ENCODE results near the gene TMEM259. TPM values are rescaled to one million over a fixed set of nuclear protein-coding genes. Genes with fewer than 3 reads are reported as not detected.

TMEM259 gene
- total and polyA plus RNA-seq, 2 of the 13 experiments (the other 11 are each of a cell fraction or from before 2014, with no cell fraction given): 64.7 to 164 TPM

GRCh38 chr19:1051791-1052190 is 30.9 kb upstream of the TMEM259 start:
- no peaks in the 10 kb centered on the region for H3K27me3 ChIP-seq (ENCODE audit: control insufficient read depth in 1 of 2, insufficient read depth in 2 of 2, low read length in 2 of 2)
- peaks cover 26% of the 10 kb centered on the region for H3K4me1 ChIP-seq (ENCODE audit: insufficient read depth, low read length)
- no peak overlapping the region for H2AFZ ChIP-seq (ENCODE audit: low read length)
- WGBS (ENCODE audit: low lambda C conversion rate): 13% methylated on average over 3 of the region's 17 CpGs
- peak overlapping the region; percentile 69 for H3K9ac ChIP-seq (ENCODE audit: insufficient read depth, low read depth, low read length)
- no peaks in the 10 kb centered on the region for H4K20me1 ChIP-seq (ENCODE audit: insufficient read depth, low read length)
- H3K9me3 ChIP-seq (ENCODE audit: low read length): no peaks in the 10 kb centered on the region
- peaks cover 7 to 27% of the 10 kb centered on the region in 2 experiments; a peak in 4 of 5 replicates for H3K36me3 ChIP-seq (replicated peaks in 1 of 2; ENCODE audit: control insufficient read depth in 1 of 2, insufficient read depth in 2 of 2, low read length in 2 of 2)
- H3K79me2 ChIP-seq (ENCODE audit: insufficient read depth, low read length): no peaks in the 10 kb centered on the region
- H3K27ac ChIP-seq (ENCODE audit: extremely low read length, insufficient read depth, low read length): peak overlapping the region; percentile 75
- in situ Hi-C loops (cut with HindIII; ENCODE audit: extremely low pct_ligation_motif_present, low pct_unique_long_range_greater_than_20kb): no loop called here
- peak; percentile 51 for ATAC-seq
- BruUV-seq (replicated peaks): no TSS peak
- CTCF ChIA-PET (ENCODE audit: low intra/inter-chr PET ratio, low total read pairs): no interaction called here
- H3K4me3 ChIP-seq (replicated peaks in 1 of 3; ENCODE audit: insufficient read depth in 1 of 3, low read depth in 2 of 3, low read length in 3 of 3): peak overlapping the region; percentile 62 to 75 (median 64); a peak in 5 of 6 replicates
- H3K4me2 ChIP-seq (ENCODE audit: low read depth, low read length): peak overlapping the region; percentile 85
- no peak for DNase-seq (ENCODE audit: low spot score)
- intact Hi-C loops (cut with micrococcal nuclease; ENCODE audit: unreplicated experiment): loop anchor here (10.0 kb wide), 1 partner anchor 53 kb away; the partner anchor contains the start of gene GPX4
- POLR2A ChIA-PET: interaction anchor here (0.6 to 1.9 kb wide), 12 partner anchors 9 to 133 kb away, joined by 3 to 9 read pairs (median 4); partner anchors contain the start of genes ABCA7 and ARHGAP45
- no peak for FAIRE-seq
- TF ChIP-seq ZFP82 (CRISPR knock-in tag; IDR thresholded peaks at IDR 0.05; ENCODE audit: borderline replicate concordance) (no peak), MXD4 (CRISPR knock-in tag; IDR thresholded peaks at IDR 0.05) (peak; percentile 2; the same call in 1 of the 2 replicates), PRMT3 (CRISPR knock-in tag; IDR thresholded peaks at IDR 0.05; ENCODE audit: borderline replicate concordance, low read depth) (no peak), CBX5 (CRISPR knock-in tag; IDR thresholded peaks at IDR 0.05; ENCODE audit: borderline replicate concordance) (no peak), ZNF672 (CRISPR knock-in tag; IDR thresholded peaks at IDR 0.05) (no peak), NKX3-1 (CRISPR knock-in tag; IDR thresholded peaks at IDR 0.05) (no peak), ZMYM3 (CRISPR knock-in tag; IDR thresholded peaks at IDR 0.05) (no peak), NR2C2 (CRISPR knock-in tag; IDR thresholded peaks at IDR 0.05; ENCODE audit: borderline replicate concordance) (peak; percentile 25; the same call in 1 of the 2 replicates), ZNF576 (CRISPR knock-in tag; IDR thresholded peaks at IDR 0.05) (no peak), ZNF296 (CRISPR knock-in tag; conservative IDR thresholded peaks at IDR 0.05) (0 out of 2 replicates have a peak, but pooled peaks have one; percentile 42), ZNF431 (CRISPR knock-in tag; IDR thresholded peaks at IDR 0.05; ENCODE audit: borderline replicate concordance, low read depth) (0 out of 2 replicates have a peak, but pooled peaks have one; percentile 65), ZBTB1 (CRISPR knock-in tag; IDR thresholded peaks at IDR 0.05; ENCODE audit: borderline replicate concordance) (no peak), ZFAT (CRISPR knock-in tag; conservative IDR thresholded peaks at IDR 0.05) (no peak)
- TF ChIP-seq, protein P1, sequence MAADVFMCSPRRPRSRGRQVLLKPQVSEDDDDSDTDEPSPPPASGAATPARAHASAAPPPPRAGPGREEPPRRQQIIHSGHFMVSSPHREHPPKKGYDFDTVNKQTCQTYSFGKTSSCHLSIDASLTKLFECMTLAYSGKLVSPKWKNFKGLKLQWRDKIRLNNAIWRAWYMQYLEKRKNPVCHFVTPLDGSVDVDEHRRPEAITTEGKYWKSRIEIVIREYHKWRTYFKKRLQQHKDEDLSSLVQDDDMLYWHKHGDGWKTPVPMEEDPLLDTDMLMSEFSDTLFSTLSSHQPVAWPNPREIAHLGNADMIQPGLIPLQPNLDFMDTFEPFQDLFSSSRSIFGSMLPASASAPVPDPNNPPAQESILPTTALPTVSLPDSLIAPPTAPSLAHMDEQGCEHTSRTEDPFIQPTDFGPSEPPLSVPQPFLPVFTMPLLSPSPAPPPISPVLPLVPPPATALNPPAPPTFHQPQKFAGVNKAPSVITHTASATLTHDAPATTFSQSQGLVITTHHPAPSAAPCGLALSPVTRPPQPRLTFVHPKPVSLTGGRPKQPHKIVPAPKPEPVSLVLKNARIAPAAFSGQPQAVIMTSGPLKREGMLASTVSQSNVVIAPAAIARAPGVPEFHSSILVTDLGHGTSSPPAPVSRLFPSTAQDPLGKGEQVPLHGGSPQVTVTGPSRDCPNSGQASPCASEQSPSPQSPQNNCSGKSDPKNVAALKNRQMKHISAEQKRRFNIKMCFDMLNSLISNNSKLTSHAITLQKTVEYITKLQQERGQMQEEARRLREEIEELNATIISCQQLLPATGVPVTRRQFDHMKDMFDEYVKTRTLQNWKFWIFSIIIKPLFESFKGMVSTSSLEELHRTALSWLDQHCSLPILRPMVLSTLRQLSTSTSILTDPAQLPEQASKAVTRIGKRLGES (CRISPR knock-in tag; IDR thresholded peaks at IDR 0.05; ENCODE audit: borderline replicate concordance): no peak

All from HepG2 (cell line).